Osteoblast (primary cell): ENCODE measurements around the gene ALDH7A1. TPM values are rescaled to one million over a fixed set of nuclear protein-coding genes. Genes with fewer than 3 reads are reported as not detected.

ENCODE experiments used
- DNase-seq: peaks from one replicate; pipeline ENCODE4 v3.0.0; 2011; ENCODE audit warnings: low spot score, mixed read lengths; ENCODE audit not compliant: insufficient read length; ENCODE audit errors: missing footprints
- H2AFZ ChIP-seq: 2 replicates; pipeline ENCODE4 v1.6.0; 2011; ENCODE audit warnings: mild to moderate bottlenecking, low read length
- H3K27ac ChIP-seq: 2 replicates; pipeline ENCODE4 v1.5.1; 2011; ENCODE audit warnings: mild to moderate bottlenecking, low read depth, low read length, moderate library complexity
- H3K27me3 ChIP-seq: 2 replicates; pipeline ENCODE4 v1.6.0; 2012; ENCODE audit warnings: mild to moderate bottlenecking, control low read depth, inconsistent platforms, low read length, moderate library complexity; ENCODE audit not compliant: insufficient read depth
- H3K36me3 ChIP-seq: 2 replicates; pipeline ENCODE4 v1.5.1; 2011; ENCODE audit warnings: mild to moderate bottlenecking, low read length, control low read depth, moderate library complexity; ENCODE audit not compliant: insufficient read depth
- H3K4me1 ChIP-seq: 2 replicates; pipeline ENCODE4 v1.5.1; 2011; ENCODE audit warnings: mild to moderate bottlenecking, low read length, control low read depth, moderate library complexity; ENCODE audit not compliant: insufficient read depth
- H3K4me2 ChIP-seq: 2 replicates; pipeline ENCODE4 v1.6.0; 2011; ENCODE audit warnings: mild to moderate bottlenecking, low read length; ENCODE audit not compliant: insufficient read depth
- H3K4me3 ChIP-seq: fragments of 200-600 bp; sonication (generic); 3 replicates; pipeline ENCODE4 v1.5.1; 2012; ENCODE audit warnings: mild to moderate bottlenecking, low read length, inconsistent platforms; ENCODE audit not compliant: insufficient read depth
- H3K79me2 ChIP-seq: 2 replicates; pipeline ENCODE4 v1.6.0; 2012; ENCODE audit warnings: mild to moderate bottlenecking, low read length, control low read depth, inconsistent platforms; ENCODE audit not compliant: insufficient read depth
- H3K9me3 ChIP-seq: 2 replicates; pipeline ENCODE4 v1.5.1; 2011; ENCODE audit warnings: low read depth, low read length, control low read depth
- H4K20me1 ChIP-seq: 2 replicates; pipeline ENCODE4 v1.6.0; 2012; ENCODE audit warnings: mild to moderate bottlenecking, low read length, control low read depth; ENCODE audit not compliant: insufficient read depth
- total RNA-seq: library from RNA; depleted of rRNA; stranded (reverse); fragments of >200 nt; gene quantifications from 2 replicates; pipeline ENCODE4 v1.2.3, GENCODE V29; 2012
- TF ChIP-seq, protein P1 (sequence below): IDR thresholded peaks from 2 replicates; pipeline ENCODE4 v1.5.1; 2011; ENCODE audit warnings: mild to moderate bottlenecking, low read depth, low read length, moderate library complexity; ENCODE audit errors: extremely low read depth

Gene ALDH7A1
- total RNA-seq, 1 donor, result 39.1 TPM

DNA sequence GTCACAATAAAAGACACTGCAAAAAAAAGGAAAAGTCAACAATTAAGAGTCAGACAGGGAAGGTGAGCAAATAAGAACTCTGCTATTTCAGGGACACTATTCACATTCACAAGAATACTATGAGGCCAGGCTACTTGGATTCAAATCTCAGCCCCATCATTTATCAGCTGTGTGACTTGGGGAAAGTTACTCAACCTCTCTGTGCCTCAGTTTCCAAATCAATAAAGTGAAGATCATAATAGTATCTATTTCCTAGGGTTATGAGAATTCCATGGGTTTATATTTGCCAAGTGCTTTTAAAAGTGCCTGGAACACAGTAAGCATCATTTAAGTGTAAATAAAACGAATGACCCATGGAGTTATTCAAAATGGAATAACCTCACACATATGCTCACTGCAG, 56.4 kb downstream of the ALDH7A1 start:
- no peak overlapping the region for H3K4me2 ChIP-seq
- H3K4me3 ChIP-seq, result no peak overlapping the region
- H3K27ac ChIP-seq, result peak overlapping the region; percentile 60
- H3K27me3 ChIP-seq, result no peaks in the 10 kb centered on the region
- peaks cover 9% of the 10 kb centered on the region for H3K4me1 ChIP-seq
- H2AFZ ChIP-seq, result no peak overlapping the region
- no peaks in the 10 kb centered on the region for H4K20me1 ChIP-seq
- H3K36me3 ChIP-seq, result no peaks in the 10 kb centered on the region
- no peaks in the 10 kb centered on the region for H3K9me3 ChIP-seq
- DNase-seq, result peak; percentile 27
- no peaks in the 10 kb centered on the region for H3K79me2 ChIP-seq
- TF ChIP-seq, protein P1, sequence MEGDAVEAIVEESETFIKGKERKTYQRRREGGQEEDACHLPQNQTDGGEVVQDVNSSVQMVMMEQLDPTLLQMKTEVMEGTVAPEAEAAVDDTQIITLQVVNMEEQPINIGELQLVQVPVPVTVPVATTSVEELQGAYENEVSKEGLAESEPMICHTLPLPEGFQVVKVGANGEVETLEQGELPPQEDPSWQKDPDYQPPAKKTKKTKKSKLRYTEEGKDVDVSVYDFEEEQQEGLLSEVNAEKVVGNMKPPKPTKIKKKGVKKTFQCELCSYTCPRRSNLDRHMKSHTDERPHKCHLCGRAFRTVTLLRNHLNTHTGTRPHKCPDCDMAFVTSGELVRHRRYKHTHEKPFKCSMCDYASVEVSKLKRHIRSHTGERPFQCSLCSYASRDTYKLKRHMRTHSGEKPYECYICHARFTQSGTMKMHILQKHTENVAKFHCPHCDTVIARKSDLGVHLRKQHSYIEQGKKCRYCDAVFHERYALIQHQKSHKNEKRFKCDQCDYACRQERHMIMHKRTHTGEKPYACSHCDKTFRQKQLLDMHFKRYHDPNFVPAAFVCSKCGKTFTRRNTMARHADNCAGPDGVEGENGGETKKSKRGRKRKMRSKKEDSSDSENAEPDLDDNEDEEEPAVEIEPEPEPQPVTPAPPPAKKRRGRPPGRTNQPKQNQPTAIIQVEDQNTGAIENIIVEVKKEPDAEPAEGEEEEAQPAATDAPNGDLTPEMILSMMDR, result no peak

DNA sequence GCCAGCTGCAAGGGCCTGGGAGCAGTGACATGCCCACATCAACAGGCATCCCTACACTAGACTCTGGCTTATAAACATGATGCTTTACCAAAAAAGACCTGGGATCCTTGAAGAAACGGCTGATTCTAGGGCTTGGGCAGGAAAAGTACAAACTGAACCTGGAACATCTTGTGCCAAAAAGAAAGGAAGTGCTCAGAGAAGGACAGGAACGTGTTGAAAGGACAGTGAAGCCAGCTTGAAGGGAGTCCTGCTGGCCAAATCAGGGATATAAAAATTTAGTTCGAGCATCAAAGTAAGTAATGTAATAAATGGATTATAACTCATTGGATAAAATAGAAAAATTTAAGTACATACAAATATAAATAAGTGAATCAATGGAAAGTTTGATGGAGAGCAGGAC, 58.1 kb downstream of the ALDH7A1 start:
- no peaks in the 10 kb centered on the region for H4K20me1 ChIP-seq
- H3K36me3 ChIP-seq, result no peaks in the 10 kb centered on the region
- H3K27me3 ChIP-seq, result no peaks in the 10 kb centered on the region
- no peak overlapping the region for H3K4me2 ChIP-seq
- H3K4me3 ChIP-seq, result no peak overlapping the region
- TF ChIP-seq, protein P1, result no peak
- H3K79me2 ChIP-seq, result no peaks in the 10 kb centered on the region
- H2AFZ ChIP-seq, result peak overlapping the region; percentile 64
- peaks cover 11% of the 10 kb centered on the region for H3K4me1 ChIP-seq
- H3K9me3 ChIP-seq, result no peaks in the 10 kb centered on the region
- DNase-seq, result peak; percentile 58
- H3K27ac ChIP-seq, result no peak overlapping the region

DNA sequence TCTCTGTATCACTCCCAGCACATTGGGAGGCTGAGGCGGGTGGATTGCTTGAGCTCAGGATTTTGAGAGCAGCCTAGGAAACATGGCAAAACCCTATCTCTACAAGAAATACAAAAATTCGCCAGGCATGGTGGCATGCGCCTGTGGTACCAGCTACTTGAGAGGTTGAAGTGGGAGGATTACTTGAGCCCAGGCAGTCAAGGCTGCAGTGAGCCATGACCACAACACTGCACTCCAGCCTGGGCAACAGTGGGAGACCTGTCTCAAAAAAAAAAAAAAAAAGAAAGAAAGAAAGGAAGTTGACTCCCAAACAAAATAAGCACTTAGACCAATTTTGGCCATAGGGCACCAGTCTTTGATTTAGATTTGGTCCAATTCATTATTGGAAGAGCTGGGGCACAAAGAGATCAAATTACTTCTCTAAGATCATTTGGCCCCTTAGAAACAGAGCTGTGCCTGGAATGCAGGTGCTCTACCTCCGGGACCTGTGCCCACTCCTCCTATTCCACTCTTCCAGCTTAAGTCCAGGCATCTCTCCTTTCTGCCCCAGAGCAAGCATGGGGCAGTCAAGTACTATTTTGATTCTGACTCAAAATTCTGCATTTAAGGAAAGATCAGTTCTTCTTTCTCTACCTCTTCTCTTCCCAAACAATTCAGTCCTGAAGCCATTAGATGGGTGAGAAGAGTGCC, 59.0 kb downstream of the ALDH7A1 start:
- Histone ChIP-seq H2AFZ (no peak overlapping the region), H3K4me2 (no peak overlapping the region)
- TF ChIP-seq, protein P1, result no peak

DNA sequence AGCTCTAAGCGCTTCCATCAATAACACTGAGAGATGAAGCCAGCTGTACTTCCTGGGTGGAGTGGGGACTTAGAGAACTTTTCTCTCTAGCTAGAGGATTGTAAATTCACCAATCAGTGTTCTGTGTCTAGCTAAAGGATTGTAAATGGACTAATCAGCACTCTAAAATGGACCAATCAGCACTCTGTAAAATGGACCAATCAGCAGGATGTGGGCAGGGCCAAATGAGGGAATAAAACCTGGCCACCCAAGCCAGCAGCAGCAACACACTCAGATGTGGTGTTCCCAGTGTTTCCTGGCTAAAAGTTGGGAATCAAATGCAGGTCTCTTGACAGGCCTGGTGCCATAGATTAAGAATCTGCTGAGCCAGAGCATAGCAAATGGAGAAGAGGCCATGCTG, 60.5 kb downstream of the ALDH7A1 start:
- no peaks in the 10 kb centered on the region for H3K36me3 ChIP-seq
- peaks cover 14% of the 10 kb centered on the region for H3K4me1 ChIP-seq
- no peak overlapping the region for H3K27ac ChIP-seq
- H3K4me3 ChIP-seq, result no peak overlapping the region
- H2AFZ ChIP-seq, result no peak overlapping the region
- H4K20me1 ChIP-seq, result no peaks in the 10 kb centered on the region
- DNase-seq, result no peak
- H3K9me3 ChIP-seq, result no peaks in the 10 kb centered on the region
- no peaks in the 10 kb centered on the region for H3K27me3 ChIP-seq
- no peak overlapping the region for H3K4me2 ChIP-seq
- no peaks in the 10 kb centered on the region for H3K79me2 ChIP-seq
- TF ChIP-seq, protein P1, result no peak

More for the DNA sequence above, 59.0 kb downstream of the ALDH7A1 start:
- H3K27me3 ChIP-seq, result no peaks in the 10 kb centered on the region
- peaks cover 15% of the 10 kb centered on the region for H3K4me1 ChIP-seq
- no peaks in the 10 kb centered on the region for H3K36me3 ChIP-seq
- H3K27ac ChIP-seq, result no peak overlapping the region
- no peaks in the 10 kb centered on the region for H3K9me3 ChIP-seq
- H4K20me1 ChIP-seq, result no peaks in the 10 kb centered on the region
- no peaks in the 10 kb centered on the region for H3K79me2 ChIP-seq
- no peak overlapping the region for H3K4me3 ChIP-seq
- no peak for DNase-seq
